Stimulated activated CD4-positive, alpha-beta T cell treated with anti-CD3 and anti-CD28 coated beads, Interleukin-1b, Interleukin-23, amount 100 ng/mL, for 4 hours (primary cell): ENCODE measurements around the gene AATK.
"Not testable (repeated sequence)": the region's sequence is repeated elsewhere in the genome, so short reads cannot be mapped to it uniquely, and the experiment has no call there.

Experiments
- DNase-seq, 2 donors: peaks; one replicate each; pipeline ENCODE4 v3.0.0-alpha.2; 2020; ENCODE audit warnings: low read depth in 2 of 2

The AATK gene

GRCh38 chr17:81161536-81161935 lies 4.5 kb downstream of the AATK start:
- DNase-seq: no peak

- DNase-seq: no peak
These were observed 5.1 kb downstream of the AATK start for GRCh38 chr17:81160747-81161453.

GRCh38 chr17:81160306-81160705 lies 5.7 kb downstream of the AATK start:
- no peak for DNase-seq

GRCh38 chr17:81159611-81160265 lies 6.3 kb downstream of the AATK start:
- DNase-seq: no peak

- no peak for DNase-seq
These were observed 7.1 kb downstream of the AATK start for GRCh38 chr17:81158688-81159590.

- no peak for DNase-seq
These were observed 8.0 kb downstream of the AATK start for GRCh38 chr17:81157848-81158687.

GRCh38 chr17:81156866-81157805 lies 8.9 kb downstream of the AATK start:
- DNase-seq: no peak

- DNase-seq: no peak
These were observed 11.1 kb downstream of the AATK start for GRCh38 chr17:81154961-81155360.

- not testable (repeated sequence) for DNase-seq
These were observed 12.0 kb downstream of the AATK start for GRCh38 chr17:81154016-81154415.

GRCh38 chr17:81153340-81153803 lies 12.6 kb downstream of the AATK start:
- no peak for DNase-seq

- no peak for DNase-seq
These were observed 13.7 kb downstream of the AATK start for GRCh38 chr17:81152288-81152828.

- DNase-seq: no peak
These were observed 14.7 kb downstream of the AATK start for GRCh38 chr17:81151278-81151677.

- DNase-seq: no peak
These were observed 15.5 kb downstream of the AATK start for GRCh38 chr17:81150377-81151077.

GRCh38 chr17:81148986-81149533 lies 17.0 kb downstream of the AATK start:
- no peak for DNase-seq

GRCh38 chr17:81148571-81148970 lies 17.4 kb downstream of the AATK start:
- DNase-seq: no peak

GRCh38 chr17:81147701-81148100 lies 18.3 kb downstream of the AATK start:
- DNase-seq: no peak

GRCh38 chr17:81146208-81146607 lies 19.8 kb downstream of the AATK start:
- not testable (repeated sequence) for DNase-seq

- no peak for DNase-seq
These were observed 21.6 kb downstream of the AATK start for GRCh38 chr17:81144423-81144781.
